Neural cell (in vitro differentiated cells): ENCODE measurements around the gene HOXB6. TPM values are rescaled to one million over a fixed set of nuclear protein-coding genes. Genes with fewer than 3 reads are reported as not detected.

ENCODE experiments used
- H2AFZ ChIP-seq: fragments of 200-600, 300-800 bp; sonication (generic), shearing (Covaris generic); 2 replicates; pipeline ENCODE4 v1.6.0; 2014; ENCODE audit warnings: low read depth, mild to moderate bottlenecking, antibody characterized with exemption, low read length, moderate library complexity
- H3F3A ChIP-seq: fragments of 200-600 bp; shearing (Covaris generic); 2 replicates; pipeline ENCODE4 v1.6.1; 2016; ENCODE audit warnings: mild to moderate bottlenecking, moderate library complexity, mixed read lengths, antibody characterized with exemption, low read length; ENCODE audit not compliant: insufficient read depth, poor library complexity, severe bottlenecking
- H3K27ac ChIP-seq: fragments of 200-600, 300-800 bp; sonication (generic), shearing (Covaris generic); 2 replicates; pipeline ENCODE4 v1.5.1; 2014; ENCODE audit warnings: mild to moderate bottlenecking, low read length, moderate library complexity
- H3K27me3 ChIP-seq: fragments of 300-800, 200-600 bp; sonication (generic), shearing (Covaris generic); 2 replicates; pipeline ENCODE4 v1.6.0; 2014; ENCODE audit warnings: mild to moderate bottlenecking, low read depth, low read length, moderate library complexity; ENCODE audit not compliant: insufficient read depth
- H3K36me3 ChIP-seq: fragments of 300-800, 200-600 bp; sonication (generic), shearing (Covaris generic); 2 replicates; pipeline ENCODE4 v1.5.1; 2014; ENCODE audit warnings: mild to moderate bottlenecking, antibody characterized with exemption, low read length, moderate library complexity; ENCODE audit not compliant: insufficient read depth
- H3K4me2 ChIP-seq: fragments of 300-800, 200-600 bp; sonication (generic), shearing (Covaris generic); 2 replicates; pipeline ENCODE4 v1.6.0; 2014; ENCODE audit warnings: mild to moderate bottlenecking, low read length
- H3K4me3 ChIP-seq: fragments of 300-800, 200-600 bp; sonication (generic), shearing (Covaris generic); 2 replicates; pipeline ENCODE4 v1.5.1; 2014; ENCODE audit warnings: mild to moderate bottlenecking, low read length, moderate library complexity
- H3K79me2 ChIP-seq: fragments of 200-600 bp; shearing (Covaris generic); replicated peaks from 2 replicates; pipeline ENCODE4 v1.6.0; 2014; ENCODE audit warnings: mild to moderate bottlenecking, low read length, moderate library complexity; ENCODE audit not compliant: insufficient read depth
- H3K9ac ChIP-seq: fragments of 300-800, 200-600 bp; sonication (generic), shearing (Covaris generic); 2 replicates; pipeline ENCODE4 v1.6.1; 2016; ENCODE audit warnings: mild to moderate bottlenecking, low read length, mixed read lengths
- H3K9me2 ChIP-seq: fragments of 200-600 bp; shearing (Covaris generic); 2 replicates; pipeline ENCODE4 v1.6.1; 2016; ENCODE audit warnings: mild to moderate bottlenecking, low read length, mixed read lengths; ENCODE audit not compliant: insufficient read depth
- H3K9me3 ChIP-seq: fragments of 200-600, 300-800 bp; sonication (generic), shearing (Covaris generic); 2 replicates; pipeline ENCODE4 v1.6.1; 2016; ENCODE audit warnings: mild to moderate bottlenecking, mixed run types, low read length, moderate library complexity, mixed read lengths
- H4K20me1 ChIP-seq: fragments of 200-600 bp; shearing (Covaris generic); 2 replicates; pipeline ENCODE4 v1.6.1; 2016; ENCODE audit warnings: mild to moderate bottlenecking, mixed run types; ENCODE audit not compliant: insufficient read depth
- EP300 ChIP-seq: fragments of 450-650 bp; conservative IDR thresholded peaks from 2 replicates; pipeline ENCODE4 v1.6.1; 2014; ENCODE audit warnings: antibody characterized with exemption, mild to moderate bottlenecking, moderate library complexity; ENCODE audit not compliant: poor library complexity, severe bottlenecking
- EZH2 ChIP-seq: fragments of 200-600, 300-800 bp; shearing (Covaris generic), sonication (generic); IDR thresholded peaks from 2 replicates; pipeline ENCODE4 v1.6.1; 2014; ENCODE audit warnings: antibody characterized with exemption, low read length, borderline replicate concordance, mild to moderate bottlenecking; ENCODE audit not compliant: insufficient read depth, poor library complexity, severe bottlenecking
- MXI1 ChIP-seq: fragments of 450-650 bp; conservative IDR thresholded peaks from 2 replicates; pipeline ENCODE4 v1.6.1; 2014; ENCODE audit warnings: antibody characterized with exemption, mild to moderate bottlenecking; ENCODE audit not compliant: poor library complexity, severe bottlenecking
- POLR2AphosphoS5 ChIP-seq: IDR thresholded peaks from 2 replicates; pipeline ENCODE4 v1.6.1; 2012
- RAD21 ChIP-seq: fragments of 450-650 bp; conservative IDR thresholded peaks from 2 replicates; pipeline ENCODE4 v1.6.1; 2014; ENCODE audit warnings: antibody characterized with exemption, mild to moderate bottlenecking, moderate library complexity
- REST ChIP-seq: IDR thresholded peaks from 2 replicates; pipeline ENCODE4 v1.6.1; 2012; ENCODE audit warnings: borderline replicate concordance
- SMC3 ChIP-seq: fragments of 450-650 bp; conservative IDR thresholded peaks from 2 replicates; pipeline ENCODE4 v1.6.1; 2014; ENCODE audit warnings: antibody characterized with exemption, mild to moderate bottlenecking, moderate library complexity; ENCODE audit not compliant: poor library complexity
- TAF1 ChIP-seq: IDR thresholded peaks from 2 replicates; pipeline ENCODE4 v1.6.1; 2012; ENCODE audit warnings: low read depth
- polyA plus RNA-seq: library from polyadenylated mRNA; depleted of rRNA; stranded (reverse); fragments of >200 nt; gene quantifications from 2 replicates; pipeline ENCODE4 v1.2.3, GENCODE V29; 2014
- TF ChIP-seq, protein P1 (sequence below): fragments of 450-650 bp; IDR thresholded peaks from 2 replicates; pipeline ENCODE4 v1.5.1; 2014; ENCODE audit warnings: antibody characterized with exemption, mild to moderate bottlenecking, moderate library complexity; ENCODE audit not compliant: poor library complexity, severe bottlenecking

HOXB6 gene
- polyA plus RNA-seq, 1 donor from 2014 or later, result not detected

GRCh38 chr17:48596735-48597527, 7.9 kb downstream of the HOXB6 start:
- no peak overlapping the region for H3K27ac ChIP-seq
- H3K9ac ChIP-seq, result no peak overlapping the region
- H3K79me2 ChIP-seq, result no peaks in the 10 kb centered on the region
- H3K36me3 ChIP-seq, result no peaks in the 10 kb centered on the region
- H3K27me3 ChIP-seq, result peaks cover 100% of the 10 kb centered on the region
- no peak overlapping the region for H3K4me2 ChIP-seq
- peaks cover 3% of the 10 kb centered on the region for H3K9me3 ChIP-seq
- no peaks in the 10 kb centered on the region for H3K9me2 ChIP-seq
- H3K4me3 ChIP-seq, result no peak overlapping the region
- TF ChIP-seq POLR2AphosphoS5, result no peak
- TF ChIP-seq RAD21, result no peak
- no peak for TF ChIP-seq TAF1
- TF ChIP-seq SMC3, result no peak
- TF ChIP-seq, protein P1, sequence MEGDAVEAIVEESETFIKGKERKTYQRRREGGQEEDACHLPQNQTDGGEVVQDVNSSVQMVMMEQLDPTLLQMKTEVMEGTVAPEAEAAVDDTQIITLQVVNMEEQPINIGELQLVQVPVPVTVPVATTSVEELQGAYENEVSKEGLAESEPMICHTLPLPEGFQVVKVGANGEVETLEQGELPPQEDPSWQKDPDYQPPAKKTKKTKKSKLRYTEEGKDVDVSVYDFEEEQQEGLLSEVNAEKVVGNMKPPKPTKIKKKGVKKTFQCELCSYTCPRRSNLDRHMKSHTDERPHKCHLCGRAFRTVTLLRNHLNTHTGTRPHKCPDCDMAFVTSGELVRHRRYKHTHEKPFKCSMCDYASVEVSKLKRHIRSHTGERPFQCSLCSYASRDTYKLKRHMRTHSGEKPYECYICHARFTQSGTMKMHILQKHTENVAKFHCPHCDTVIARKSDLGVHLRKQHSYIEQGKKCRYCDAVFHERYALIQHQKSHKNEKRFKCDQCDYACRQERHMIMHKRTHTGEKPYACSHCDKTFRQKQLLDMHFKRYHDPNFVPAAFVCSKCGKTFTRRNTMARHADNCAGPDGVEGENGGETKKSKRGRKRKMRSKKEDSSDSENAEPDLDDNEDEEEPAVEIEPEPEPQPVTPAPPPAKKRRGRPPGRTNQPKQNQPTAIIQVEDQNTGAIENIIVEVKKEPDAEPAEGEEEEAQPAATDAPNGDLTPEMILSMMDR, result no peak
- TF ChIP-seq MXI1, result no peak
- TF ChIP-seq EZH2, result no peak
- TF ChIP-seq EP300, result no peak
- H2AFZ ChIP-seq, result no peak overlapping the region
- no peaks in the 10 kb centered on the region for H3F3A ChIP-seq
- no peaks in the 10 kb centered on the region for H4K20me1 ChIP-seq

DNA sequence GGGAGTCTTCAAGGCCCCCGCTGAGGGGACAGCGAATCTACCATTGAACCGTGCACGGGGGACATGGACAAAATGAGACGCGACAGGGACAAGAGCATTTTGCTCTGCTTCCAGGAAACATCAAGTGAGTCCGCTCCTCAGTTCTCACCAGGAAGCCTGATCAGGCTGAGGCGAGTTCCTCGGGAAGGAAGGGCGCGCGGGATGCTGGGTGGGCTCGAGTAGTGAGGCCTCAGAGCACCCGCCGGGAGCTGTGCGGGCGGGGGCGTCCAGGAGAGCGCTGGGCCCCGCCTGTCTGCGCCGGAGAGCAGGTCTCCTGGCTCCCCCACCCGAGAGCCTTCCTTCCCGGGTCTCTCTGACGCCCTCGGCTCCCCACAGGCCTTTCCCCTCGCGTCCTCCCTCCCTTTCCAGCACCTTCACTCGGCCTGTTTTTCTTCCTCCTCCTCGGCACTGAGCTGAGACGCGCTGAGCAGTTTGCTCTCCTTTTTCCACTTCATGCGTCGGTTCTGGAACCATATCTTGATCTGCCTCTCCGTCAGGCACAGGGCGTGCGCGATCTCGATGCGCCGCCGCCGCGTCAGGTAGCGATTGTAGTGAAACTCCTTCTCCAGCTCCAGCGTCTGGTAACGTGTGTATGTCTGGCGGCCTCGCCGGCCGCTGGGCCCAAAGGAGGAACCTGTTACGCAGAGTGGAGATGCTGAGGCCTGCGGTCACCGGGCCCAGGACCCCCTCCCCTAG, 8.6 kb downstream of the HOXB6 start:
- TF ChIP-seq, protein P1, result no peak
- TF ChIP-seq EP300, result no peak
- TF ChIP-seq SMC3, result no peak
- TF ChIP-seq TAF1, result no peak
- no peak for TF ChIP-seq REST
- TF ChIP-seq RAD21, result no peak
- no peak for TF ChIP-seq MXI1
- TF ChIP-seq POLR2AphosphoS5, result no peak
- no peak for TF ChIP-seq EZH2
- Histone ChIP-seq H3K9me2 (no peaks in the 10 kb centered on the region), H3K9ac (no peak overlapping the region), H3K4me2 (no peak overlapping the region), H3F3A (no peaks in the 10 kb centered on the region), H3K27ac (no peak overlapping the region), H3K4me3 (no peak overlapping the region), H3K27me3 (peaks cover 100% of the 10 kb centered on the region), H4K20me1 (no peaks in the 10 kb centered on the region), H3K9me3 (peaks cover 3% of the 10 kb centered on the region), H3K36me3 (no peaks in the 10 kb centered on the region), H2AFZ (no peak overlapping the region), H3K79me2 (no peaks in the 10 kb centered on the region)
